GM19468 (cell line): Measurements from ENCODE around the gene CTBP2.
"Not testable (repeated sequence)": the region's sequence is repeated elsewhere in the genome, so short reads cannot be mapped to it uniquely, and the experiment has no call there.

ENCODE experiments used
- ATAC-seq: cut with Tn5 transposase; IDR thresholded peaks from one replicate; pipeline ENCODE4 v1.9.1; 2021; ENCODE audit warnings: mild to moderate bottlenecking, moderate library complexity, moderate number of reproducible peaks; ENCODE audit not compliant: unreplicated experiment; ENCODE audit errors: extremely low read depth

Gene CTBP2

GRCh38 chr10:125187238-125188194, 27.2 kb upstream of the CTBP2 start:
- ATAC-seq, result no peak

GRCh38 chr10:125186431-125187170, 26.2 kb upstream of the CTBP2 start:
- no peak for ATAC-seq

- not testable (repeated sequence) for ATAC-seq
Observed at GRCh38 chr10:125179107-125179506, 18.7 kb upstream of the CTBP2 start.

- no peak for ATAC-seq
Observed at GRCh38 chr10:125177641-125178640, 17.6 kb upstream of the CTBP2 start.

GRCh38 chr10:125175807-125176206, 15.4 kb upstream of the CTBP2 start:
- no peak for ATAC-seq

GRCh38 chr10:125174360-125174759, 14.0 kb upstream of the CTBP2 start:
- ATAC-seq, result no peak

GRCh38 chr10:125172694-125173093, 12.3 kb upstream of the CTBP2 start:
- ATAC-seq, result no peak

GRCh38 chr10:125171402-125172306, 11.3 kb upstream of the CTBP2 start:
- ATAC-seq, result no peak

GRCh38 chr10:125169915-125170314, 9.6 kb upstream of the CTBP2 start:
- ATAC-seq, result no peak

GRCh38 chr10:125169279-125169678, 8.9 kb upstream of the CTBP2 start:
- no peak for ATAC-seq

- no peak for ATAC-seq
Observed at GRCh38 chr10:125166658-125167057, 6.3 kb upstream of the CTBP2 start.

- no peak for ATAC-seq
Observed at GRCh38 chr10:125165584-125166573, 5.5 kb upstream of the CTBP2 start.

GRCh38 chr10:125164421-125164820, 4.1 kb upstream of the CTBP2 start:
- ATAC-seq, result no peak

- no peak for ATAC-seq
Observed at GRCh38 chr10:125163803-125164202, 3.4 kb upstream of the CTBP2 start.

- not testable (repeated sequence) for ATAC-seq
Observed at GRCh38 chr10:125163312-125163711, 2.9 kb upstream of the CTBP2 start.

GRCh38 chr10:125162120-125162931, 2.0 kb upstream of the CTBP2 start:
- no peak for ATAC-seq

GRCh38 chr10:125161707-125162119, 1.4 kb upstream of the CTBP2 start:
- ATAC-seq, result no peak
